ENCODE data around the gene PIN1.

The PIN1 gene

DNA sequence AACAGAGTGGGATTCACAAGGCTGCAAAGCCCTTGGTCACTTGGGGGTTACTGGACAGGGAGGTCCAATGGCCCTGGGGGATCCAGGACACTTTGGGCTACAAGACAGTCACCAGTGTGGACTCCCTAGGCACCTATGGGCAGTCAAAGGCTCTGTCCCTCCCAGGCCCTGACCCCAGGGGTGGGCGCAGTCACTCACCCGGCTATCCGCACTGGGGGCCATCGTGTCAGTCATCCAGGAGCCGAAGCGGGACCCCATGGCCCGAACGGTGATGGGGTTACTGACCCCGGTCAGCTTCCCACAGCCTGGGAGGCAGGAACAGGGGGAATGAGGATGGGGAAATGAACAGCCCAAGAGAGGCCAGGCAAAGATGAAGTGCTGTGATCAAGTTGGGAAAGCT lies 21.5 kb downstream of the PIN1 start:
- DNase-seq (ENCODE audit: low spot score): no peak

DNA sequence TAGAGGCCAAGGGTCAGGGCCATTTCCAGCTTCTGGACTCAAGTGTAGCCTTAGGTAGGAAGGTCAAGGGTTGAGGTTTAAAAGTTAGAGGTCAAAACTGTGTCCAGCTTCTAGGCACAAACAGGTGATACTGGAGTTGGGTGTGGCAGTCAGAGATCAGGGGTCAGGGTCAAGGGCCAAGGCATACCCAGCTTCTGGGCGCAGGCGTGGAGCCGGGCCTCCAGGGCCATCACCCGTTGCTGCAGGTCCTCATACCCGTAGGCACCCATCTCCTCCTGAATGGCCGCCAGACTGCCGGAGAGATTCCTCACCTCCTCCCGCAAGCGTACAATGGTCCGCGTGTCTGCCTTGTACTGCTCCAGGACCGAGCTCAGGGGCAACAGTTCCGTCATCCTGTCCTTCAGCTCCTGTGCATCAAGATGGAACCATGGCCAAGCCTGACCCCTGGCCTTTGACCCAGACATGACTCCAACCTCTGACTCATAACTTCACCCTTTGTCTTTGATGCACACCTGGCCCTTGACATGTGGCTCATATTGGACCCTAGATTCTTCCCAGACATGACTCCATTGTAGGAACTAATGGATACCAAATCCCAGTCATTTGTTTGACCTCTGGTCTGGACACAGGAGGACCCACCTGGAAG lies 22.1 kb downstream of the PIN1 start:
- DNase-seq (ENCODE audit: low spot score): no peak

DNA sequence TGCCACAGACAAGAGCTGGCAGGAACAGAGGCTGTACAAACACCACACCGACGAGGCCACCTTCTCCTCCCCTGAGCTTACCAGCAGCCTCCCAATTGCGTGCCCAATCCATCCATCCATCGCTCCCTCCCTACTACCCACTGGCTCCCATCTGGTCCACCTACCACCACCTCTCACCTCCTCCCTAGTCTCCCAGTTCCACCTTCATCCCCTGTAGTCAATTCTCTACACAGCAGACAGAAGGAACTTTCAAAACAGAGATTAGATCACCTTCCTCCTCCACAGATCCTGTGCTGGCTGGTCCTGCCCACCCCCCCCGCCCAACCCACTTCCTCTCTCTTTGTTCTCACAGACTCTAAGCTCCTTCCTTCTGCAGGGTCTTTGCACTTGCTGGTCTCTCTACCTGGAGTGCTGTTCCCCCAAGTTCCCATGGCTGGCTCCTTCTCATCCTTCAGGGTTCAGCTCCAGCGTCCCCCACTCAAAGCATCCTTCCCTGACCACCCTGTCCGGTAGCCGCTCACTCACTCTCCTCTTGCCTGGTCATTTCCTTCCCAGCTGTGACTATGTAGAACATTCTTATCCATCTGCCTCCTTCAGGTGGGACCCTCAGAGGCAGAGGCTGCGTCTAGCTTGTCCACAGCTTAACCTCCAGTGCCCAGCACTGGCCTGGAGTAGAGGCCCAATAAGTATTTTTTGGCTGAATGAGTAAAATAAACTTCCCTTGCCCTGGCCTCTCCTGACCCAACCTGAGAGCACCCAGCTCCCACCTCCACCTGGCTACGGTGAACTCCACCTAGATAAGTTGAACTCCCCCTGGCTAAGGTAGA lies 23.0 kb downstream of the PIN1 start:
- DNase-seq (ENCODE audit: low spot score): no peak

DNA sequence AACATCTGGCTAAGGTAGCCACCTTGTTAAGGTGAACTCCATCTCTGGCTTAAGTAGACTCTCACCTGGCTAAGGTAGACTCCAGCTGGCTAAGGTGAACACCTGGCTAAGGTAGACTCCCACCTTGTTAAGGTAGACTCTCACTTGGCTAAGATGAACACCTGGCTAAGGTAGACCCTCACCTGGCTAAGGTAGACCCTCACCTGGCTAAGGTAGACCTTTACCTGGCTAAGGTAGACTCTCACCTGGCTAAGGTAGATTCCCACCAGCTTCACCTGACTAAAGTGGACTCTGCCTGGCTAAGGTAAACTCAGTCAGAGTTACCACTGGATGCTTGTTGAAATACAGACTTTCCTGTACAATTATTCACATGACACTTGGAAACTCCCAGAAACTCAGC lies 23.6 kb downstream of the PIN1 start:
- DNase-seq (ENCODE audit: low spot score): no peak

DNA sequence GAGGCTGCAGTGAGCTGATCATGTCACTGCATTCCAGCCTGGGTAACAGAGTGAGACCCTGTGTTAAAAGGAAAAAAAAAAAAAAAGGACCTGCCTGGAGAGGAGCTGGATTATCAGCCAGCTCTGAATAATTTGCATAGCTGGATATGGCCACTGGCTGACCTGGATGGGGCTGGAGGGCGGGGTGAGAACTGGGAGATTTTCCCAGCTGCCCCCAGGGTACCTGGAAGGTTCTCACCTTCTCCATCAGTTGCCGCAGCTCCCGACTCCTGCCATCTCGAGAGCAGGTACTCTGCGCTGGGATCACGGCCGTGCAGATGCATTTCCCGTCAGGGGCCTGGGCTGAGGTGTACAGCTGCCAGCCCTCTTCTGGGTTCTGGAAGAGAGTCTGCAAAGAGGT lies 25.3 kb downstream of the PIN1 start:
- no peak for DNase-seq (ENCODE audit: low spot score)

DNA sequence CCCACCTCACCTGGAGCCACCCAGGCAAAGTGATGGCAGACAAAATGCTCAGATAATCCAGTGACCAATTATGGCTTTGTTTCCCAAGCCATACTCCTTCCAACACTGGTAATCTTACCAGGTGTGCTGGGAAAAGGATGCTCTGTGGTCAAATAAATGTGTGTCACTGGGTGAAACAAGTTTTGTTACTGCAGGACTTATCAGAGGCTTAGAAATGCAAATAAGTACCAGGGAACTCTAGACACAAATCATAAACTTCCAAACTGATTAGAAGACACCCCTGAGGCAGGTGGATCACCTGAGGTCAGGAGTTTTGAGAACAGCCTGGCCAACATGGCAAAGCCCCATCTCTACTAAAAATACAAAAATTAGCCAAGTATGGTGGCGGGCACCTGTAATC lies 26.4 kb downstream of the PIN1 start:
- DNase-seq (ENCODE audit: low spot score): no peak

DNA sequence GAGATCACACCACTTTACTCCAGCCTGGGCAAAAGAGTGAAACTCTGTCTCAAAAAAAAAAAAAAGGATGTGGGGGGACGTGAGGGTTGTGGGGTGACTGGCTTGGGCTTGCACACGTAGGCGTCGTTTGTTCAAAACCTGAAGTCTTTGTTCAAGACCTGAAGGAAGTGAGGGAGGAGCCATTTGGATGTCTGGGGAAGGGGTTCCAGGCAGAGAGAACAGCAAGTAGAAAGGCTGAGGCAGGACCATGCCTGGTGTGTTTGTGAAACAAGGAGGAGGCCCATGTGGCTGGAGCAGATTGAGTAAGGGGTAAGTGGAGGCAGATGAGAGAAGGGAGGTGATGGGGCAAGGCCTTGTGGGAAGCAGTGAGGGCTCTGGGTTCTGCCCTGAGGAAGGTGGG lies 27.8 kb downstream of the PIN1 start:
- no peak for DNase-seq (ENCODE audit: low spot score)

DNA sequence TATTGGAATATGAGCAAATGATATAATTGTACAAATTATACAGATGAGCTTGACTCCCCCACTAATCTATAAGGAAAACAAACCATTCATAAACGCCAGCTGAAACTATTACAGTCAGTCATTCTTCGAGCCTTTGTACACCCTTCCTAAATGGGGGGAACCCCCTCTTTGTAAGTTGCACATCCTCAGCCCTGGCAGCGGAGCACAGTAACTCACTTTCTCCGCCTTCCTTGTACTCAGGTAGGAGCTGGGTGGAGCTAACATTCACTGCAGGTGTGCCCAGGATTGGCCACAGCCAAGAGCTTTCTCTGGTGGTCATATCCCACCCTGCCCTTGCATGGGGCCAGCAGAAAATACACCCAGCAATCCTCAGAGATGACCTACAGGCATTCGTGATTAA lies 28.6 kb downstream of the PIN1 start:
- no peak for DNase-seq (ENCODE audit: low spot score)

DNA sequence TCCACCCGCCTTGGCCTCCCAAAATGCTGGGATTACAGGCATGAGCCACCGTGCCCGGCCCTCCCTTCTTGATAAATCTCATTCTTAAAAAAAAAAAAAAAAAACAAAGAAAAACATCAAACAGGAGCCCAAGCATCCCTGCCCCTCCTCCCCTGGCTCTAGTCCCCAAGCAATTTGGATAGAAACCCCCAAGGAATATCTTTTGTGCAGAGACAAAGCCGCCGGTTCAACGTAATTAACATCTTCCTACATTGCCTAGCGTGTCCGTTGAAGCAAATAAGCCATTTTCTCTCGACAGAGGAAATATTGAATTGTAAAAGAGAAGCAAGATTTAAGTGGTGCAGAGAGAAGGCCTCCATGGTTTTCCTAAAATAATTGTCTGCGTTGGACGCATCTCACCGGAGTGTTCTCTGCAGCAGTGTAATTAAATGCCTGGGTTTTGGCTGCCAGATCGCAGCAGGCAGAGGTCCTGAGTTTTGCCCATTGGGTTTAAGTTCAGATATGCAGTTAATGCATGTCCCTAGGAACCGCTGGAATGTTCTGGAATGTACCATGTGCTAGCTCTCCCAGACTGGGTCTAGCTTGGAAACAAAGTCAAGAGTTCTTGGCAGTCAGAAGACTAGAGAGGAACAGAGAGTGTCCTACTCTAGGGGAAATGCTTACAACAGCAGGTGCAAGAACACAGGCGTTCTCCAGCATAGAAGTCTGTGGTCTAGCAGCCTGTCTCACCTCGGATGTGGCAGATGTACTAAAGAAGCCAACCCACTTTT lies 30.8 kb downstream of the PIN1 start:
- no peak for DNase-seq (ENCODE audit: low spot score)

DNA sequence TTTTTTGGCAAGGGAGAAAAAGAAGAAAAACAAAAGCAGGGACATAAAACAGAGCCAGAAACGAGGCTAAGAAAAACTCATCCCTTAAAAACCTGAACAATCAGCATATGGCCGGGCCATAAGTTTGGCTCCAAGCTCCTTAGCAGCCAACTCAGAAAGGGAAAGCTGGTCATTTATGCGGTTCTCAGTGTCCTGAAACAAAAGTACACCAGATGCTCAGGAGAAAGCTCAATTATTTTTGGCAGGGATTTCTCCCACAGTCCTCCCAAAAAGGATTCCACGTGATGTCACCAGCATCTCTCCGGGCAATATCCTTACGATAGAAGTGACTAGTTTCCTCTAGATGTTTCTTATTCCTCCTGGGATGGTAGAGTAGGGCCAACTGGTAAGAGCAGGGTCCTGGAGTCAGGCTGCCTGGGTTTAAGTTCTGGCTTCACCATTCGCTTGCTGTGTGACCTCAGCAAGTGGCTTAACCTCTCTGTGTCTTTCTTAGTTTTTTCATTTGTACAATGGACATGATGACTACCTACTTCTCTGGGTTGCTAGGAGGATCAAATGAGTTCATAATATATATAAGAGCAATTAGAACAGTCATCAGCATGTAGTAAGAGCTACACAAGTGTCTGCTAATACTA lies 34.0 kb downstream of the PIN1 start:
- DNase-seq (ENCODE audit: low spot score): no peak

DNA sequence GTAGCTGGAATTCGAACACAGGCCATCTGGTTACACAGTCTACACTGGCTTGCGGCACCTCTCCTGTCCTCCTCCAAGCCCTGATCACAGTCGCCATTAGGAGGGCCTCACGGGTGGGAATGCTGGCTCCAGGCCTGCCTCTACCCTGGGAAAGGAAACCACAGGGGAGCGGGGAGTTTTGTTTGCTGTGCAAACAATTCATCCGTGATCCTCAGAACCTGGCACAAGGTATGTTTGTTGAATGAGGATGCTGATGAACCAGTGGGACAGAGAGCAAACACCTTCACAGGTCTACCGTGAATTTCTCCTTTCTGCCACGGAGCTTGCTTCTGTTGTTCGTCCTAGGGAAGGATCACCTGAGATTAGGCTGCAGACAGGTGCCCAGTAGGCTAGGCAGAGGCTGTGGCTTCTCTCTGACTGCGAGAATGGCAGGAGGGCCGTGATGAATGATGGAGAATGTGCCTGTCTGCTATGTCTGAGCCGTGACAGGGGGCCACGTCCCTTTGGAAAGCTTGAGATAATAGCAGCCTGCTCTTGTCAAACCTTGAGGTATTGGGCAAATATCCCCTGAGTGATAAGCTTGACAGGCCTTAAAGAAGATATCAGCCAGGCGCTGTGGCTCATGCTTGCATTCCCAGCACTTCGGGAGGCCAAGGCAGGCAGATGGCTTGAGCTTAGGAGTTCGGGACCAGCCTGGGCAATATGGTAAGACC lies 36.7 kb downstream of the PIN1 start:
- no peak for DNase-seq (ENCODE audit: low spot score)

DNA sequence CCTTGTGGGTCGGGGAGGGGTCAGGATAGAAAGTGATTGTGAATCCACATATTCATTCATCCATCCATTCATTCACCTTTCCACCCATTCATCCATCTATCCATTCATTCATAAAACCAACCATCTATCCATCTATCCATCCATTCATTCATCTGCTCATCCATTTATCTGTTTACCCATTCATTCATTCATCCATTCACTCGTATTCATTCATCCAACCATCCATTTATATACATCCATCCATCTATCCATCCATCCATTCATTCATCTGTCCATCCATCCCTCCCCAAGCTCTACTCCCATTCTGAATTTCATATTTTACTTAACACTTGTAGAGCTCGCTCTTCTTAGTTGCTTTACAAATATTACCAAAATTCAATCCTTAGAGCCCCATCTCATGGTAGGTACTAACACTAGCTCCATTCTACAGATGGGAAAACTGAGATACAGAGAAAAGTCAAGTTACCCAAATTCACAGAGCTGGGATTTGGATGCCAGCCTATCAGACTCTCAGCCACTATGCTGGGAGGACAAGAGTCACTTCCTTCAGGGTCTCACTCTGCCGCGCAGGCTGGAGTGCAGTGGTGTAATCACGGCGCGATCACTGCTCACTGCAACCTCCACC lies 37.6 kb downstream of the PIN1 start:
- DNase-seq (ENCODE audit: low spot score): no peak

DNA sequence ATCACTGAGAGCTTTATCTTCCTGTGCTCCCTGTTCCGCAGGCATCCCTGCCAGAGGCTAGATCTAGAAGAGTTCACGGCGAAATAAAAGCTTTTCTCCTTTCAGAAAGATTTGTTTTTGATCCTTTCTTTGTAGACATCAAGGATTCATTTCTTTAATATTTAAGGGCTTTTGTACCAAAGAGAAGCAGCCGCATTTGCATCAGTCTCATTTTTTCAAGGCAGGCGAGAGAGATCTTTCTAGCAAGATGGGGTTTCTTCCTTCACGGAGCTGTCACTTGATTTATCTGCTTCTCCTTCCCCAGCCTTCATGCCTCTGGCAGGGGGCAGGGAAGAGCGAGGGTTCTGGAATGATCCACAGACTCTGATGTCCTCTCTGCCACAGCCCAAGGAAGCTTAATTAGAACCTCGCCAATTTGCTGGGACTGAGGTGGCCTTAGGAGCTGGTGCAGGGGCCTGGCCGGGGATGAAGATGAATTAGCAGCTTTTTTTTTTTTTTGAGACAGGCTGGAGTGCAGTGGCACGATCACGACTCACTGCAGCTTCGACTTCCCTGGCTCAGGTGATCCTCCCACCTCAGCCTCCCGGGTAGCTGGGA lies 40.0 kb downstream of the PIN1 start:
- DNase-seq (ENCODE audit: low spot score): no peak

DNA sequence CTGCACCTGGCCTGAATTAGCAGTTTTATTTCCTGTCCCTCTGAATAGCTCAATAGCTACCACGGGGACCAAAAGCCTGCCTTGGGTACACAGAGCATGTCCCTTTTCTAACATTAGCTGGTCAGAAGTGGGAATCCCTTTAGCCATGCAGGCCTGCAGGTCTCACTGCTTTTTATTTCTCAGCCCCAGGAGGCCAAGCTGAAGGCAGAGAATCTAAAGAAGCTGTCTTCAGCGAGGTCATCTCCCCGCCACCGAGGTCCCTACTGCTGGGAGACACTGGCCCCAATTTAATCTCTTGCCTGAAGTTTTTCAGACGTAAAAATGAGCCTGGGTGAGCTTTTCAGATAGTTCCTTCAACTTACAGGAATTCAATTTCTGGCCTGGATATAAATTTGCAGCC lies 40.7 kb downstream of the PIN1 start:
- no peak for DNase-seq (ENCODE audit: low spot score)

DNA sequence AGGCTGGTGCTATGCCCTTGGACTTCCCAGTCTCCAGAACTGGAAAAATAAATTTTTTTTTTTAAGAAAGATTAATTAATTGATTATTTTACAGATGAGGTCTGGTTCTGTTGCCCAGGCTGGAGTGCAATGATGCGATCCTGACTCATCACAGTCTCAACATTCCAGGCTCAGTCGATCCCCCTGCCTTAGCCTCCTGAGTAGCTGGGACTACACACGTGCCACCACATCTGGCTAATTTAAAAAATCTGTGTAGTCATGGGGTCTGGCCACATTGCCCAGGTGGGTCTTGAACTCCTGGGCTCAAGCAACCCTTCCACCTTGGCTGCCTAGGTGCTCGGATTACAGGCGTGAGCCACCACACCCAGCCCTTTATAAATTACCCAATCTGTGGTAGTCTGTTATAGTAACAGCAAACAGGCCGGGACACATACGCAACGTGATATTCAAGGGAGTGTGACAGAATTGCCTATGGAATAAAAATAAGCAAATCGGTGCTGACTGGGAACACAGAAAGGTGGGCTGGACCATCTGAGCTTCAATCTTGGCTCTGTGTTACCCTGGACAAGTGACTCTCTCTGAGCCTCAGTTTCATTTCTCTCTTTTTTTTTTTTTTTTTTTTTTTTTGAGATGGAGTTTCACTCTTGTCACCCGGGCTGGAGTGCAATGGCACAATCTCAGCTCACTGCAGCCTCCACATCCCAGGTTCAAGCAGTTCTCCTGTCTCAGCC lies 42.8 kb downstream of the PIN1 start:
- no peak for DNase-seq (ENCODE audit: low spot score)

DNA sequence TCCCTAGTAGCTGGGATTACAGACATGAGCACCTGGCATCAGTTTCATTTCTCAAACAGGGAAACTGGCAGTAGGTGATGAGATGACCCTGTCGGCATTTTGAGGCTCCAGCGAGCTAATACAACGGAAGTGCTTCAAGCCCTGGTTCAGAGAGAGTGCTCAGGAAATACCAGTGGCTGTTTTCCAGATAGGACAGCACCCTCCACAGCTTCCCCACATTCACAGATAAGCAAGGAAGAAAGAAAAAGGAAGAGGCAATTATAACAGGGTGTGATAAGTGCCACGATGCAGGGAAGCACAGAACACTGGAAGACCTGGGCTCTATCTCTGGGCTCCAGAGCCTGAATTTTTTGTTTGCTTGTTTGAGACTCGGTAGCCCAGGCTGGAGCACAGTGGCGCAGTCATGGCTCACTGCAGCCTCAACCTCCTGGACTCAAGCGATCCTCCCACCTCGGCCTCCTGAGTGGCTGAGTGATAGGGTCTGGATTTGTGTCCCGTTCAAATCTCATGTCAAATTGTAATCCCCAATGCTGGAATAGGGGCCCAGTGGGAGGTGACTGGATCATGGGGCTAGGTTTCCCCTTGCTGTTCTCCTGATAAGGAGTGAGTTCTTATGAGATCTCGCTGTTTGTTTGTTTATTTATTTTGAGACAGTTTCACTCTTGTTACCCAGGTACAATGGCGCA lies 43.5 kb downstream of the PIN1 start:
- DNase-seq (ENCODE audit: low spot score): no peak

DNA sequence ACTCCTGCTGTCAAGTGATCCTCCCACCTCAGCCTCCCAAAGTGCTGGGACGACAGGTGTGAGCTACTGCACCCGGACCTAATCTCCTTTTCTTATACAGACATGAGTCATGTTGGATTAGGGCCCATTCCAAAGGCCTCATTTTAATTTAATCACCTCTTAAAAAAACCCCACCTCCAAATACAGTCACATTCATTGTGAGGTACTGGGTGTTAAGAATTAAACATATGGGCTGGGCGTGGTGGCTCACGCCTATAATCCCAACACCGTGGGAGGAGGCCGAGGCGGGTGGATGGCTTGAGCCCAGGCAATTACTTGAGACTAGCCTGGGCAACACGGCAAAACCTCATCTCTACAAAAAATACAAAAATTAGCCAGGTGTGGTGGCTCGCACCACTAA lies 46.6 kb downstream of the PIN1 start:
- DNase-seq (ENCODE audit: low spot score): no peak

DNA sequence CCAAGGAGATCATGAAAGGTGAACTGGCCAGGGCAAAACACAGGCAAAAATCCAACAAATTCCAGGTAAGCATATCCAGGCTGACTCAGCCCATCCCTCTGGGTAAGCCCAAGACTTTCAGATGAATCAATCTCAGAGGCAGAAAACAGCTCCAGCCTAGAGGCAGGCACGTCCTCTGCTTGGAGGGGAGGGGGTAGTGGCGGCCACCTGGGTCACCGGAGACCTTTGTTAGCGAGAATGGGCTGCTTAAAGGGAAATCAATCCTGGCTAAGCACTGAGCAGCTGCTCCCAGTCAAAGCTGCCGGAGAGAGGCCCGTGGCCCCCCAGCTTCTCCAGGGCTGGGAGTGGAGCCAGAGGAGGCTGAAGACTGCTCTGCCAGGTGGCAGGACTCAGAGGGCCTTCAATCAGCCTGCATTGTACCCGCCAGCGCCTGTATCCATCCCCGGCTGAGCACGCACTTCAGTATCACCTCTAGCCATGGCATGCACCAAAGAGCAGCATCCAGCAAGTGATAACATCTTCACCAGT lies 48.2 kb downstream of the PIN1 start:
- DNase-seq (ENCODE audit: low spot score): peak; percentile 37

DNA sequence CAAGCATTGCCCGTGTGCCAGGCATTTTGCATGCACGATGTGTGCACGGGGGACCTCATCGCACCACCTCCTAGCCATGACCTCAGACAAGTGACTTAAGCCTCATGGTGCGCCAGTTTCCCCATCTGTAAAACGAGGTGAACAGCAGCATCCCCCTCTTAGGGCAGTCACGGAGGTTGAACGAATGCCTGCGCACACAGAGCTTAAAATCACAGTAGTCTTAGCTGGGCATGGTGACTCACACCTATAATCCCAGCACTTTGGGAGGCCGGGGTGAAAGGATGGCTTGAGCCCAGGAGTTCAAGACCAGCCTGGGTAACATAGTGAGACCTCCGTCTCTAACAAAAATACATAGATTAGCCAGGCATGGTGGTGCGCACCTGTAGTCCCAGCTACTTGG lies 48.6 kb downstream of the PIN1 start:
- DNase-seq (ENCODE audit: low spot score): no peak
